WTC11 (cell line): Measurements from ENCODE around the gene CDH16. TPM values are rescaled to one million over a fixed set of nuclear protein-coding genes. Genes with fewer than 3 reads are reported as not detected.
"Not testable (repeated sequence)": the region's sequence is repeated elsewhere in the genome, so short reads cannot be mapped to it uniquely, and the experiment has no call there.

Experiments used
- ATAC-seq: fragments of 200-7000 bp; cut with Tn5 transposase; 2 replicates; pipeline ENCODE4 v1.10.0; 2021; ENCODE audit warnings: mild to moderate bottlenecking, moderate library complexity
- CTCF ChIA-PET: fragments of 300-600 bp; sonication (Branson Sonifier 250); formaldehyde crosslinking; loops from one replicate; lab custom pipeline; 2021; ENCODE audit warnings: antibody characterized with exemption; lab: Charles Lee
- POLR2A ChIA-PET: fragments of 350-600 bp; sonication (Branson Sonifier 250); formaldehyde crosslinking; loops from one replicate; lab custom pipeline; 2021; ENCODE audit warnings: antibody characterized with exemption; lab: Charles Lee
- DNase-seq: peaks from one replicate; pipeline ENCODE4 v3.0.0; 2021; ENCODE audit warnings: low spot score
- H3K27ac Mint-ChIP-seq: 2 replicates; pipeline ENCODE4 v1.8.0; 2021; ENCODE audit warnings: mixed read lengths
- H3K27me3 Mint-ChIP-seq: 2 replicates; pipeline ENCODE4 v1.8.0; 2021; ENCODE audit warnings: low read depth, mild to moderate bottlenecking, moderate library complexity, mixed read lengths
- H3K36me3 Mint-ChIP-seq: 2 replicates; pipeline ENCODE4 v1.8.0; 2021; ENCODE audit warnings: mixed read lengths
- H3K4me1 Mint-ChIP-seq: 2 replicates; pipeline ENCODE4 v1.8.0; 2022; ENCODE audit warnings: mixed read lengths
- H3K4me3 Mint-ChIP-seq: 2 replicates; pipeline ENCODE4 v1.8.0; 2021; ENCODE audit warnings: mild to moderate bottlenecking, moderate library complexity, mixed read lengths
- H3K9me3 Mint-ChIP-seq: 2 replicates; pipeline ENCODE4 v1.8.0; 2021; ENCODE audit warnings: mixed read lengths
- USF1 ChIP-seq: sonication (generic); formaldehyde crosslinking; IDR thresholded peaks from 2 replicates; pipeline ENCODE4 v1.8.0; 2022; ENCODE audit warnings: mild to moderate bottlenecking, missing genetic modification reagents
- ZNF317 ChIP-seq: sonication (generic); formaldehyde crosslinking; IDR thresholded peaks from 2 replicates; pipeline ENCODE4 v1.8.1; 2023; ENCODE audit warnings: low read depth, mild to moderate bottlenecking, moderate library complexity, missing genetic modification reagents, borderline replicate concordance
- total RNA-seq: library from RNA; stranded (reverse); gene quantifications from 3 replicates; pipeline ENCODE4 v1.2.3, GENCODE V29; 2021
- TF ChIP-seq, protein P1 (sequence below): sonication (generic); formaldehyde crosslinking; IDR thresholded peaks from 2 replicates; pipeline ENCODE4 v1.8.0; 2022; ENCODE audit warnings: missing genetic modification reagents
- TF ChIP-seq, protein P2 (sequence below): fragments of 250-450 bp; sonication (Bioruptor Pico); IDR thresholded peaks from 2 replicates; pipeline ENCODE4 v1.9.0; 2021; ENCODE audit warnings: mild to moderate bottlenecking
- TF ChIP-seq, protein P3 (sequence below): sonication (generic); formaldehyde crosslinking; IDR thresholded peaks from 2 replicates; pipeline ENCODE4 v1.8.1; 2023; ENCODE audit warnings: mild to moderate bottlenecking, missing genetic modification reagents, moderate library complexity
- TF ChIP-seq, protein P4 (sequence below): fragments of 200-600 bp; IDR thresholded peaks from 2 replicates; pipeline ENCODE4 v1.8.0; 2022; ENCODE audit warnings: antibody characterized with exemption

The CDH16 gene
- total RNA-seq, 1 experiment from 2014 or later: not detected

GRCh38 chr16:66958857-66959703, 40.4 kb upstream of the CDH16 start:
- Mint-ChIP-seq H3K4me3 (no peak overlapping the region), H3K36me3 (no peaks in the 10 kb centered on the region), H3K27ac (no peak overlapping the region), H3K9me3 (no peaks in the 10 kb centered on the region), H3K4me1 (peaks cover 9% of the 10 kb centered on the region), H3K27me3 (peaks cover 8% of the 10 kb centered on the region; the same call in 1 of the 2 replicates)
- TF ChIP-seq, protein P1, sequence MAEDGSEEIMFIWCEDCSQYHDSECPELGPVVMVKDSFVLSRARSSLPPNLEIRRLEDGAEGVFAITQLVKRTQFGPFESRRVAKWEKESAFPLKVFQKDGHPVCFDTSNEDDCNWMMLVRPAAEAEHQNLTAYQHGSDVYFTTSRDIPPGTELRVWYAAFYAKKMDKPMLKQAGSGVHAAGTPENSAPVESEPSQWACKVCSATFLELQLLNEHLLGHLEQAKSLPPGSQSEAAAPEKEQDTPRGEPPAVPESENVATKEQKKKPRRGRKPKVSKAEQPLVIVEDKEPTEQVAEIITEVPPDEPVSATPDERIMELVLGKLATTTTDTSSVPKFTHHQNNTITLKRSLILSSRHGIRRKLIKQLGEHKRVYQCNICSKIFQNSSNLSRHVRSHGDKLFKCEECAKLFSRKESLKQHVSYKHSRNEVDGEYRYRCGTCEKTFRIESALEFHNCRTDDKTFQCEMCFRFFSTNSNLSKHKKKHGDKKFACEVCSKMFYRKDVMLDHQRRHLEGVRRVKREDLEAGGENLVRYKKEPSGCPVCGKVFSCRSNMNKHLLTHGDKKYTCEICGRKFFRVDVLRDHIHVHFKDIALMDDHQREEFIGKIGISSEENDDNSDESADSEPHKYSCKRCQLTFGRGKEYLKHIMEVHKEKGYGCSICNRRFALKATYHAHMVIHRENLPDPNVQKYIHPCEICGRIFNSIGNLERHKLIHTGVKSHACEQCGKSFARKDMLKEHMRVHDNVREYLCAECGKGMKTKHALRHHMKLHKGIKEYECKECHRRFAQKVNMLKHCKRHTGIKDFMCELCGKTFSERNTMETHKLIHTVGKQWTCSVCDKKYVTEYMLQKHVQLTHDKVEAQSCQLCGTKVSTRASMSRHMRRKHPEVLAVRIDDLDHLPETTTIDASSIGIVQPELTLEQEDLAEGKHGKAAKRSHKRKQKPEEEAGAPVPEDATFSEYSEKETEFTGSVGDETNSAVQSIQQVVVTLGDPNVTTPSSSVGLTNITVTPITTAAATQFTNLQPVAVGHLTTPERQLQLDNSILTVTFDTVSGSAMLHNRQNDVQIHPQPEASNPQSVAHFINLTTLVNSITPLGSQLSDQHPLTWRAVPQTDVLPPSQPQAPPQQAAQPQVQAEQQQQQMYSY (CRISPR knock-in tag): no peak
- no peak for TF ChIP-seq ZNF317
- TF ChIP-seq, protein P2, sequence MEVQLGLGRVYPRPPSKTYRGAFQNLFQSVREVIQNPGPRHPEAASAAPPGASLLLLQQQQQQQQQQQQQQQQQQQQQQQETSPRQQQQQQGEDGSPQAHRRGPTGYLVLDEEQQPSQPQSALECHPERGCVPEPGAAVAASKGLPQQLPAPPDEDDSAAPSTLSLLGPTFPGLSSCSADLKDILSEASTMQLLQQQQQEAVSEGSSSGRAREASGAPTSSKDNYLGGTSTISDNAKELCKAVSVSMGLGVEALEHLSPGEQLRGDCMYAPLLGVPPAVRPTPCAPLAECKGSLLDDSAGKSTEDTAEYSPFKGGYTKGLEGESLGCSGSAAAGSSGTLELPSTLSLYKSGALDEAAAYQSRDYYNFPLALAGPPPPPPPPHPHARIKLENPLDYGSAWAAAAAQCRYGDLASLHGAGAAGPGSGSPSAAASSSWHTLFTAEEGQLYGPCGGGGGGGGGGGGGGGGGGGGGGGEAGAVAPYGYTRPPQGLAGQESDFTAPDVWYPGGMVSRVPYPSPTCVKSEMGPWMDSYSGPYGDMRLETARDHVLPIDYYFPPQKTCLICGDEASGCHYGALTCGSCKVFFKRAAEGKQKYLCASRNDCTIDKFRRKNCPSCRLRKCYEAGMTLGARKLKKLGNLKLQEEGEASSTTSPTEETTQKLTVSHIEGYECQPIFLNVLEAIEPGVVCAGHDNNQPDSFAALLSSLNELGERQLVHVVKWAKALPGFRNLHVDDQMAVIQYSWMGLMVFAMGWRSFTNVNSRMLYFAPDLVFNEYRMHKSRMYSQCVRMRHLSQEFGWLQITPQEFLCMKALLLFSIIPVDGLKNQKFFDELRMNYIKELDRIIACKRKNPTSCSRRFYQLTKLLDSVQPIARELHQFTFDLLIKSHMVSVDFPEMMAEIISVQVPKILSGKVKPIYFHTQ (CRISPR knock-in tag): no peak
- TF ChIP-seq, protein P3, sequence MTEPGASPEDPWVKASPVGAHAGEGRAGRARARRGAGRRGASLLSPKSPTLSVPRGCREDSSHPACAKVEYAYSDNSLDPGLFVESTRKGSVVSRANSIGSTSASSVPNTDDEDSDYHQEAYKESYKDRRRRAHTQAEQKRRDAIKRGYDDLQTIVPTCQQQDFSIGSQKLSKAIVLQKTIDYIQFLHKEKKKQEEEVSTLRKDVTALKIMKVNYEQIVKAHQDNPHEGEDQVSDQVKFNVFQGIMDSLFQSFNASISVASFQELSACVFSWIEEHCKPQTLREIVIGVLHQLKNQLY (CRISPR knock-in tag): no peak
- CTCF ChIA-PET: interaction anchor here (0.8 to 5.3 kb wide), 16 partner anchors 11 to 240 kb away, joined by 3 to 51 read pairs (median 16); partner anchors contain the start of genes B3GNT9, CDH16, ELMO3 and NOL3
- DNase-seq (no peak), ATAC-seq (no peak)
- POLR2A ChIA-PET: no interaction called here

DNA sequence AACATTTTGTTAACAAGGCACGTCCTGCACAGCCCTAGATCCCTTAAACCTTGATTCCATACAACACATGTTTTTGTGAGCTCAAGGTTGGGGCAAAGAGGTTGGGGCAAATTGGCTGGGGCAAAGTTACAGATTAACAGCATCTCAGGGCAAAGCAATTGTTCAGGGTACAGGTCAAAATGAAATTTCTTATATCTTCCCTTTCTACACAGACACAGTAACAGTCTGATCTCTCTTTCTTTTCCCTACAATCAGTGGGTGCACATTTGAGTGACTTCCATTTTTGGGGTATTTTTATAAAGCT, 37.4 kb upstream of the CDH16 start:
- not testable (repeated sequence) for H3K36me3 Mint-ChIP-seq, ATAC-seq, DNase-seq, H3K4me3 Mint-ChIP-seq, H3K4me1 Mint-ChIP-seq, H3K27ac Mint-ChIP-seq, H3K9me3 Mint-ChIP-seq
- ChIA-PET CTCF (interaction anchor here (1.0 kb wide), 2 partner anchors 162 to 229 kb away, joined by 4 read pairs; no protein-coding TSS in a partner anchor), POLR2A (interaction anchor here (0.6 kb wide), 1 partner anchor 64 kb away, joined by 5 read pairs; no protein-coding TSS in a partner anchor)
- peaks cover 21% of the 10 kb centered on the region for H3K27me3 Mint-ChIP-seq

DNA sequence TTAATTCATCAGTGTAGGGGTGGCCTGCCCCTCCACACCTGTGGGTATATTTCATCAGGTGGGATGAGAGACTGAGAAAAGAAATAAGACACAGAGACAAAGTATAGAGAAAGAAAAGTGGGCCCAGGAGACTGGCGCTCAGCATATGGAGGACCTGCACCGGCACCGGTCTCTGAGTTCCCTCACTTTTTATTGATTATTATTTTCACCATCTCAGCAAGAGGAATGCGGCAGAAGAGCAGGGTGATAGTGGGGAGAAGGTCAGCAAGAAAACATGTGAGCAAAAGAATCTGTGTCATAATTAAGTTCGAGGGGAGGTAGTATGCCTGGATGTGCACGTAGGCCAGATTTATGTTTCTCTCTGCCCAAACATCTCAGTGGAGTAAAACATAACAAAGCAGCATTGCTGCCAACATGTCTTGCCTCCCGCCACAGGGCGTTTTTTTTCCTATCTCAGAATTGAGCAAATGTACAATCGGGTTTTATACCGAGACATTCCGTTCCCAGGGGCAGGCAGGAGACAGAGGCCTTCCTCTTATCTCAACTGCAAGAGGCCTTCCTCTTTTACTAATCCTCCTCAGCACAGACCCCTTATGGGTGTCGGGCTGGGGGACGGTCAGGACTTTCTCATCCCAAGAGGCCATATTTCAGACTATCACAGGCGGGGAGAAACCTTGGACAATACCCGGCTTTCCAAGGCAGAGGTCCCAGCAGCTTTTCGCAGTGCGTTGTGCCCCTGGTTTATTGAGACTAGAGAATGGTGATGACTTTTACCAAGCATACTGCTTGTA, 36.9 kb upstream of the CDH16 start:
- not testable (repeated sequence) for H3K4me3 Mint-ChIP-seq, H3K27ac Mint-ChIP-seq, DNase-seq, H3K4me1 Mint-ChIP-seq, ATAC-seq, H3K9me3 Mint-ChIP-seq, H3K36me3 Mint-ChIP-seq
- CTCF ChIA-PET: interaction anchor here (1.0 kb wide), 1 partner anchor 162 kb away, joined by 4 read pairs; no protein-coding TSS in a partner anchor
- H3K27me3 Mint-ChIP-seq: peaks cover 27% of the 10 kb centered on the region
- POLR2A ChIA-PET: interaction anchor here (0.6 kb wide), 1 partner anchor 64 kb away, joined by 5 read pairs; no protein-coding TSS in a partner anchor

DNA sequence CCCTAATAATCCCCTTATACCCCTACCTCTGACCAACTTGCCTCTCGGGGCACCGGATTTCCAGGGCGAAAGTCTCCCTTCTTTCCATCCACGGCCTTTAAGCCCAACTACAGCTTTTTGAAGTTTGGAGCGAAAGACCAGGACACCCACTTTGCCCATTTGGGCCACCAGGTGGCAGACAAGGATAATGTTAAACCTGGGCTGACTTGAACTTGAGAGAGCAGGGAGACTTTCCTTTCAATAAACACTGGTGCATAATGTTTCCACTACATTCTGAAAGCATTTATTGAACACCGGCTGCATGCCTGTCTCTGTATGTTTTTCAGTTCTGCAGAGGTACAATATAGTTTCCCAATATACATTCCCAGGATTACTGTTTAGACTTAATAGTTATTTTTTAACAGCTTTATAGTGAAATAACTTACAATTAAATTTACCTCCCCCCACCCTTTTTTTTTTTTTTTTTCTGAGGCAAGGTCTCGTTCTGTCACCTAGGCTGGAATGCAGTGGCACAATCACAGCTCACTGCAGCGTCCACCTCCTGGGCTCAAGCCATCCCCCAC, 35.5 kb upstream of the CDH16 start:
- H3K27ac Mint-ChIP-seq: no peak overlapping the region
- H3K27me3 Mint-ChIP-seq: peaks cover 40% of the 10 kb centered on the region
- ChIA-PET POLR2A (interaction anchor here (0.6 kb wide), 1 partner anchor 163 kb away, joined by 5 read pairs; no protein-coding TSS in a partner anchor), CTCF (interaction anchor here (0.6 to 3.0 kb wide), 43 partner anchors 8 to 661 kb away, joined by 3 to 34 read pairs (median 5); partner anchors contain the start of genes B3GNT9, ELMO3, FHOD1 and MATCAP1)
- H3K36me3 Mint-ChIP-seq: 0 out of 2 replicates have a peak, but pooled peaks cover 5% of the 10 kb centered on the region
- H3K4me3 Mint-ChIP-seq: no peak overlapping the region
- TF ChIP-seq, protein P4, sequence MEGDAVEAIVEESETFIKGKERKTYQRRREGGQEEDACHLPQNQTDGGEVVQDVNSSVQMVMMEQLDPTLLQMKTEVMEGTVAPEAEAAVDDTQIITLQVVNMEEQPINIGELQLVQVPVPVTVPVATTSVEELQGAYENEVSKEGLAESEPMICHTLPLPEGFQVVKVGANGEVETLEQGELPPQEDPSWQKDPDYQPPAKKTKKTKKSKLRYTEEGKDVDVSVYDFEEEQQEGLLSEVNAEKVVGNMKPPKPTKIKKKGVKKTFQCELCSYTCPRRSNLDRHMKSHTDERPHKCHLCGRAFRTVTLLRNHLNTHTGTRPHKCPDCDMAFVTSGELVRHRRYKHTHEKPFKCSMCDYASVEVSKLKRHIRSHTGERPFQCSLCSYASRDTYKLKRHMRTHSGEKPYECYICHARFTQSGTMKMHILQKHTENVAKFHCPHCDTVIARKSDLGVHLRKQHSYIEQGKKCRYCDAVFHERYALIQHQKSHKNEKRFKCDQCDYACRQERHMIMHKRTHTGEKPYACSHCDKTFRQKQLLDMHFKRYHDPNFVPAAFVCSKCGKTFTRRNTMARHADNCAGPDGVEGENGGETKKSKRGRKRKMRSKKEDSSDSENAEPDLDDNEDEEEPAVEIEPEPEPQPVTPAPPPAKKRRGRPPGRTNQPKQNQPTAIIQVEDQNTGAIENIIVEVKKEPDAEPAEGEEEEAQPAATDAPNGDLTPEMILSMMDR: peak; percentile 62; the same call in 1 of the 2 replicates
- TF ChIP-seq USF1 (CRISPR knock-in tag): no peak
- peaks cover 9% of the 10 kb centered on the region for H3K9me3 Mint-ChIP-seq
- ATAC-seq (peak; percentile 88), DNase-seq (peak; percentile 85)
- H3K4me1 Mint-ChIP-seq: peaks cover 4% of the 10 kb centered on the region
